ENCODE data around the gene YIF1B. TPM values are rescaled to one million over a fixed set of nuclear protein-coding genes. Genes with fewer than 3 reads are reported as not detected.

YIF1B gene
- total and polyA plus RNA-seq, 4 donors = 34.1 to 74.1 (median 42.9) TPM

GRCh38 chr19:38281811-38282566 lies 33.8 kb downstream of the YIF1B start:
- TF ChIP-seq ATF3 (IDR thresholded peaks at IDR 0.05) (no peak), YY1 (IDR thresholded peaks at IDR 0.05) (no peak), GABPA (IDR thresholded peaks at IDR 0.05 in 1 of 2, conservative IDR thresholded peaks at IDR 0.05 in 1 of 2) (no peak), RXRA (IDR thresholded peaks at IDR 0.05) (no peak), SP1 (IDR thresholded peaks at IDR 0.05) (no peak), MAX (IDR thresholded peaks at IDR 0.05) (no peak), ZBTB33 (IDR thresholded peaks at IDR 0.05) (no peak), JUND (IDR thresholded peaks at IDR 0.05) (no peak), NR2F2 (IDR thresholded peaks at IDR 0.05) (no peak), FOXA2 (IDR thresholded peaks at IDR 0.05) (no peak), HNF4A (conservative IDR thresholded peaks at IDR 0.05) (no peak), EGR1 (IDR thresholded peaks at IDR 0.05; ENCODE audit: low read depth in 2 of 2) (no peak), FOXA1 (IDR thresholded peaks at IDR 0.05) (no peak), RAD21 (IDR thresholded peaks at IDR 0.05) (no peak), TAF1 (conservative IDR thresholded peaks at IDR 0.05) (no peak), HNF4G (IDR thresholded peaks at IDR 0.05) (no peak), REST (IDR thresholded peaks at IDR 0.05) (no peak), CTCF (IDR thresholded peaks at IDR 0.05; ENCODE audit: low read depth, low read length, missing input control) (no peak)
- WGBS = 86% methylated on average over 7 of the region's 7 CpGs
- no peak for DNase-seq (ENCODE audit: low spot score)
- no peaks in the 10 kb centered on the region for H3K27me3 ChIP-seq (ENCODE audit: control insufficient read depth in 4 of 4, insufficient read depth in 4 of 4, low read length in 3 of 4)
- no peaks in the 10 kb centered on the region for H3K36me3 ChIP-seq (ENCODE audit: control insufficient read depth in 4 of 4, insufficient read depth in 3 of 4, low read depth in 1 of 4, low read length in 3 of 4)
- H3K27ac ChIP-seq (ENCODE audit: low read depth in 1 of 2, low read length in 2 of 2) = no peak overlapping the region
- peaks cover 0 to 11% (median 3%) of the 10 kb centered on the region in 4 donors for H3K4me1 ChIP-seq (ENCODE audit: control insufficient read depth in 4 of 4, insufficient read depth in 4 of 4, low read length in 3 of 4)
- no peaks in the 10 kb centered on the region for H3K9me3 ChIP-seq (ENCODE audit: control insufficient read depth in 4 of 4, low read length in 3 of 4)
- H3K4me3 ChIP-seq (ENCODE audit: low read depth in 1 of 3, low read length in 3 of 3) = no peak overlapping the region
- H3K9ac ChIP-seq (ENCODE audit: low read depth in 1 of 2, low read length in 2 of 2) = no peak overlapping the region
